CD4-positive, alpha-beta T cell treated with Interleukin-21 for 1 hour (primary cell): ENCODE results near the gene NAXE.
"Not testable (repeated sequence)": the region's sequence is repeated elsewhere in the genome, so short reads cannot be mapped to it uniquely, and the experiment has no call there.

Experiments used
- DNase-seq: peaks from one replicate; pipeline ENCODE4 v3.0.0-alpha.2; 2020

NAXE gene

DNA sequence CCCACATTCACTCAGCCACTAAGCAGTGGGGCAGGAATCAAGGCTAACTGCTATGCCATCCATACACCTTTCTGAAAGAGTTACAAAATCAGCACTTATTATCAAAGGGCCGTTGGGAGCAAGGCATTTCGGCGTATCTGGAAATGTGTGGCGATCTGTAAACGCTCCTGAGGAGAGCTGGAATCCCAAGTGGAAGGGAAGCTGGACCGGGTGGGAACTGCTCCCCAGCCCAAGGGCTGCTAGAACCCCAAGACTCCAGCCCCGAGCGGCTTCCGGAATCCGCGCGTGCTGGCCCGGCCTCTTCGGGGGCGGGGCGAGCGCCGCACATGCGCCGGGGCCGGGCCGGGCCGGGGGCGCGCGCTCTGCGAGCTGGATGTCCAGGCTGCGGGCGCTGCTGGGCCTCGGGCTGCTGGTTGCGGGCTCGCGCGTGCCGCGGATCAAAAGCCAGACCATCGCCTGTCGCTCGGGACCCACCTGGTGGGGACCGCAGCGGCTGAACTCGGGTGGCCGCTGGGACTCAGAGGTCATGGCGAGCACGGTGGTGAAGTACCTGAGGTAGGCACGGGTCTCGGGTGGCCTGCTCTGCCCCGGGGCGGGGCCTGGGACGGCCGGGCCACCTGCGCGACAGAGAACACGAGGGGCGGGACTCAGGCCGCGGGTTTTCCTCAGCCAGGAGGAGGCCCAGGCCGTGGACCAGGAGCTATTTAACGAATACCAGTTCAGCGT, at the start of gene NAXE:
NAXE (plus strand) TSS at position 345 of the 726 bp plus-strand sequence; CDS start at position 374, 29 bp downstream.
- peak; percentile 69 for DNase-seq

DNA sequence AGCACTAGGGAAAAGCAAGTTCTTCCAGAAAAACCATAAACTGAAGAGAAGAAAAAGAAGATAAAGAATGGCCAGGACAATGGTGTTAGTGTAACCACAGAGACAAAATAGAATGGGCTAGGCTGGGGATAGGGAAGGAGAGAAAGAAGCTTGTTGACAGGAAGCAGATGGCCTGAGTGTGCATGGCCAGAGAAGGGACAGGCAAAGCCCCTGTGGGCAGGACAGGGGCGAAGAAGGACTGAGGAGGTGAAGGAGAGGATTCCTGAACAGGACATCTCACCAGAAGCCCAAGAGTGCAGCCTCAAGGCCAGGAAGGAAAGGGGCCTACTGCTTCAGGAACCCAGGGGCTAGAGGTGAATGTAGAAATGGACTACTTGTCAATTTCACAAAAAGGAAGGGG, 48.5 kb upstream of the NAXE start:
- DNase-seq = no peak

DNA sequence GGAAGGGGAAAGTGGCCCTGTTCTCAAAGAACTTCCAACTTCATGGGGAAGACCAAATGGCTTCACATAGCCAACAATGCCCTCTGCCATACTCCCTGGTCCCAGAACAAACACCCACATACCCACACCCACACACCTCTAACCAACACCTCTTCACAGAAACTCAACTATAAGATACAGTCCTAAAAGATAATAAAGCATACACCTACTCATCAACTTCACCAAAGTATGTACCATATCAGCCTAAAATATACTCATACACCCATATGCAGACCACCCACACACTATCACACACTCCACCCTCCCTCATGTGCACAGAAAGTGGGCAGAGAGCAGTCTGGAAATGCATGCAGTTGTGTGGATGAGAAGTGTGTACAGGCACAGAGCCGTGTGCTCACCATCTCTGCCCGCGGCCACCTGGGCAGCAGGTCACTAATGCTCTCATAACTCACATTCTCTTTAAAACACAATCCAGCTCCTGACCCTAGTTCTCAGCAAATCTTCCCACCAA, 46.9 kb upstream of the NAXE start:
- no peak for DNase-seq

DNA sequence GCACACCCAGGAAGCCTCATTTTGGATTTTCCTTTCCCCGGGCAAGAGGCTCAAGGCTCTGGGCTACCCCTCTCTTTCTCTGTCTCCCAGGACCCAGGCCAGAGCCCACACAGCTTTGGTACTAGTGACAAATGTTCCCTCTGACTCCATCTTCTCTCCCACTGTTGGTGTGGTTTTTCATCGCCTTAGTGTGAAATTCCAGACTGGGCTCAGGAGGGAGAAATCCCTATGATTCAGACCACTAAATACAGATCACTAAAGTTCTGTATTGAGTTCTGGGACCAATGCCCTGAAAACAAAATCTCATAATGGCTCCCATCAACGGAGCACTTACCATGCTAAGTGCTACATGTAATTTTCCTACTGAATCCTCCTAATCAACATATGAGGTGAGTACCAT, 45.3 kb upstream of the NAXE start:
- no peak for DNase-seq

DNA sequence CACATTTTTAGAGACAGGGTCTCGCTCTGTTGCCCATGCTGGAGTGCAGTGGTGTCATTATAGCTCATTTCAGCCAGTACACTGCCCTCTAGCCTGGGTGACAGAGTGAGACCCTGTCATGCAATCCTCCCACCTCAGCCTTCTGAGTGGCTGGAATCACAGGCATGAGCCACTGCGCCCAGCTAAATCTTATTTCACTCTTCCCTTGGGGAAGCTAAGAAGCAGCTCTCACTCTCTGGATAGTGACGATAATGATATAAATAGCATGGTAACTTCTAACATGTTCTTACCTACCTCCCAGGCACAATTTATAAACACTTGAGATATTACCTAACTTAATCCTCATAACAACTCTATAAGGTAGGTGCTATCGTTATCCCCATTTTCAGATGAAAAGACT, 44.1 kb upstream of the NAXE start:
- no peak for DNase-seq

DNA sequence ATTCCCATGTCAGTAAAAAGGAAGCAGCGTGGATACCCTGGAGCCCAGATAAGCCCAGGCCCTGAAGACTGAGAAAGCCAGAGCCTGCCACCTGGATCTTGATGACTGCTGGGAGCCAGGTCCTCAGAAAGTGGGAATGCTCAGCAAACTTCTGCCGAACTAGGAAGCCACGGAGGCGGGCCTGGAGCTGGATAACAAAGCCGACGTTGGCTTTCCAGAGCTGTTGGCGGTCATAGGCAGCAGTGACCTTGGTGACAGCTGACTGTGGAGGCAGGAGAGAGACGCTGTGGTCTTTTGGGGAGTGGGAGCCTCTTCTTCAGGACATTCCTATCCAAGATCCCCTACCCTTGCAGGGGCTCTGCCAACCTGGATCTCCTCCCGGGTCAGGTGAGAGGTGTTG, 43.6 kb upstream of the NAXE start:
- no peak for DNase-seq

DNA sequence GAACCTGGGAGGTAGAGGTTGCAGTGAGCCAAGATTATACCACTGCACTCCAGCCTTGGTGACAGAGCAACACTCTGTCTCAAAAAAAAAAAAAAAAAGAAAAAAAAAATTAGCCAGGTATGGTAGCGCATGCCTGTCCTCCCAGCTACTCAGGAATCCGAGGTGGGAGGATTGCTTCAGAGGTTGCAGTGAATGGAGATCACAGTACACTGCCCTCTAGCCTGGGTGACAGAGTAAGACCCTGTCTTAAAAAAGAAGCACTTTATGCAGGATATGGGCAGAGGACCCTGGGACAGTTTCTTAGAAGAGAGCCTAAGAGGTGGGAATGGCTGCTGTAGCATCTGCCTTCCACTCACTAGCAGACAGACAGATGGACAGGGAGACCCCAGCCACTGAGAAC, 42.2 kb upstream of the NAXE start:
- DNase-seq = no peak

DNA sequence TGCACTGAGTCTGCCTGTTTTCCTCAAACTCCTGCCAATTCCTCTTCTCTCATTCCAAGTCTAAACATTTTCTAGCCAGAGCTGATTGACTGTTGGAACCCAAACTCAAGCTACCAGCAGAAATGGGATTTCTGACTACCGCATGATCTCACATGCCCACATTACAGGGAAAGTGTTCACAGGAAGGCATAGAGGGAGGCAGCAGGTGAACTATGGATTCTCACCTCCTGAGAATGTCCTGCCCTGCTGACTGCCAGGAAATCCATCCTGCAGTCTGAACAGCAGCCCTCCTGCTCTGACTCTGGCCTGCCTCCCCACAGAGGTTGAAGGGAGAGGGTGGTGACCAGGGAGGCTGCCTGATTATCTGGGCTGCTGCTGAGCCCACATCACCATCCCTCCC, 41.7 kb upstream of the NAXE start:
- no peak for DNase-seq

DNA sequence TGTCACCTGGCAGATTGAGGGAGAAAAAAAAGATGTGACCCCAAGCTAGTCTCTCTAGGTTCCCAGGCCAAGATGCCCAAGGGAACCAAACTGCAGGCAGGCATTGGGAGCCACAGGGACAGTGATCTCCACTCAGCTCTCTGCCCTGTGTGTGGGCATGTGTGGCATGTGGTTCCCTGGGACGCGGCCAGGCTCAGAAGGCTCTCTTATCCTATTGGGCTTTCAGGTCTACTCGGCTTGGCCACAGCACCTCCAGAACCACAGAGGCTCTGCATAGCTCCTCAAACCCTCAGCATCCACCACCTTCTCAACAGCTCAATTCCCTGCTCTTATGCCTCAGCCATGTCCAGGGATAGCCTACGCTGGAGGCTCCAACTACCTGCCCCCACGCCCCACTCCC, 41.2 kb upstream of the NAXE start:
- DNase-seq = no peak

DNA sequence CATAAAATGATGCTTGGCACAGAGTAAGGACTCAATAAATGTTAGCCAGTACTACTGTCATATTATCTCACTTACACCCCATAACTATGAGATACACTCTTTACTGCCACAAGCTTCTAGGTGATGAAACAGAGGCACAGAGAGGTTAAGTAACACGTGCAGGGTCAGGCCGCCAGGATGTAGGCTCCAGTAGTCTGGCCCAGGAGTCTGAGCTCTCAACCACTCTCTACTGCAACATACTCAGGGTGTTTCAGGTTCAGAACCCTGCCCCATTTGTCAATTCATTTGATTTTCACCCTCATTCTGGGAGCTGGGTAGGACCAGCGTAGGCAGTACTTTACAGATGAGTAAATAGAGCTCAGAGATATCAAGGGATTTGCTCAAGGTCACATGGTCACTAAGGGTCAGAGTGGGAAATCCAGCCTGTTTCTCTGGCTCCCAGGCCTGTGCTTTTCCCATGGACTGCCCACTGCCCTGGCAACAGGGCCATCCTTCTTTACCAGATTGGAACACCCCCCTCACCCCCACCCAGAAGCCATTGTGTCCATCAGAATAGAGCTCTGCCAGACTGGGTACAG, 40.4 kb upstream of the NAXE start:
- DNase-seq = no peak

DNA sequence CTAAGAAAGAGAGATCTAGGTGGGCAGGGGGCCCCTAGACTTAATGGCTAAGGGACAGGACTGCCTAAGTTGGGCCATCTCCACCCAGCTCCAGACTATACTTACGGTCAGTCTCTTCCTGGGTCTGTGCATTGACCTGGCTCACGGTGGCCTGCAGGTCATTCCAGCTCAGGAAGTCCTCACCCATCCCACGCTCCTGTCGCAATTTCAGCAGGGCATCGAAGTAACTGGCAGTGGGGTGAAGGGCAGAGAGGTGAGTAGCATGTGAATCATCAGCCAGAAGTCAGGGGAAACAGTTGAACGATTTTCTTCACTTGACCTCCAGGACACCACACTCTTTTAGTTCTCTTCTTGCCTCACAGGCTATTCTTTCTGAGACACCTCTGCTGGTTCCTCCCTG, 39.7 kb upstream of the NAXE start:
- DNase-seq = no peak

DNA sequence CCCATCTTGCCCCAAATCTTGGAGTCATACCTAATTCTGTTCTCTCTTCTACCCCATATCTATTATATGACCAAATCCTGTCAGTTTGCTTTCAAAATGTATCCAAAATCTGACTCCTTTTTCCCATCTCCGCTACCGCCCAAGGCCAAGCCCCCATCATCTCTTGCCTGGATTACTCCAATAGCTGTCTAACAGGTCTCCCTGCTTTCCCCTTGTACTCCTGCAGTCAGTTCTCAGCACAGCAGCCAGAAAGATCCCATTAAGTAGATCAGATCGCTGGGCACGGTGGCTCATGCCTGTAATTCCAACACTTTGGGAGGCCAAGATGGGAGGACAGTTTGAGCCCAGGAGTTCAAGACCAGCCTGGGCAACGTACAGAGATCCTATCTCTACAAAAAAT, 39.1 kb upstream of the NAXE start:
- DNase-seq = no peak

DNA sequence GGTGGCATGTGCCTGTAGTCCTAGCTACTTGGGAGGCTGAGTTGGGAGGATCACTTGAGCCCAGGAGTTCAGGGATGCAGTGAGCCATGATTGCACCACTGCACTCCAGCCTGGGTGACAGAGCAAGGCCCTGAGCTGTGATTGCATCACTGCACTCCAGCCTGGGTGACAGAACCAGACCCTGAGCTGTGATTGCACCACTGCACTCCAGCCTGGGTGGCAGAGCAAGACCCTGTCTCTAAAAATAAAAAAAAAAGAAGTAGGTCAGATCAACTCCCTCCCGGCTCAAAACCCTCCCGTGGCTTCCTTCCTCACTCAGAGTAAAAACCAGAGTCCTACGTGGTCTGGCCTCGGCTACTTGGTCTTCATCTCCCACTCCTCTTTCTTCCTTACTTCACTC, 38.6 kb upstream of the NAXE start:
- DNase-seq = not testable (repeated sequence)

DNA sequence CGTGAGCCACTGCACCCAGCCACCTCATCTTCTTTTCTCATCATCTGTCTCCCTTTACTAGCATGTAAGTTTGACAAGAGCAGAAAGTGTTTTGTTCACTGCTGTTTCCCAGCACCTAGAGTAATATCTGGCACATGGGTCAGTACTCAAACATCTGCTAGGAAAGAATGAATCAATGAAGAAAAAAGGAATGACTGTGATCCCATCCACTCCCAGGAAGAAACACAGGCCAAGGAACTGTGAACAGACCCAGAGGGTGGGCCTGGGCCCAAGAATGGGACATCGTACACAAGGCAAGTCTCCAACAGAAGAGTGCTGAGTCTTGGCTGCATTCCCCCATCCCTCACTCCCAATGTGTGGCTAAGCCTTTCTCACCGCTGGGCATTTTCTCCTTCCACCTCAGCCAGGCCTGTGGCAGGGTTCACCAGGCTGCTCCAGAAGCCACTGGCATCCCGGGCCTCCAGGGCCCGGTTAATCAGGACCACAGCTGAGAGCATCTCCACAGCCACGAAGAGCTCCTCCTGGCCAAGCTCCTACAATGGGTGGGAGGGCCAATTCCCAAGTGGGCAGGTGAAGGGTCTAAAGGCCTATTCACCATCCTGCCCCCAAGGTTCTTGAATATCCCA, 37.6 kb upstream of the NAXE start:
- no peak for DNase-seq

DNA sequence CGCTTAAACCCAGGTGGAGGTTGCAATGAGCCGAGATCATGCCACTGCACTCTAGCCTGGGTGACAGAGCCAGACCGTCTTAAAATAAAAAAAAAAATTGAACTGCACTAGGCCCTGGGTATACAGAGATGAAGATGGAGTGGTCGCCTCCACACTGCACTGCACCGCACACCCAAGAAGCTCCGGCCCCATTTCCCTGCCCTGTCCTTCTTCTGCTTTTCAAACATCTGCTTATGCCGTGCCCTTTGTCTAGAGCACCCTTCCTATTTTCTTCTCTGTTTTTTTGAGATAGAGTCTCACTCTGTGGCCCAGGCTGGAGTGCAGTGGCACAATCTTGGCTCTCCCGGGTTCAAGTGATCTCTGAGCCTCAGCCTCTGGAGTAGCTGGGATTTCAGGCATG, 36.6 kb upstream of the NAXE start:
- DNase-seq = no peak

DNA sequence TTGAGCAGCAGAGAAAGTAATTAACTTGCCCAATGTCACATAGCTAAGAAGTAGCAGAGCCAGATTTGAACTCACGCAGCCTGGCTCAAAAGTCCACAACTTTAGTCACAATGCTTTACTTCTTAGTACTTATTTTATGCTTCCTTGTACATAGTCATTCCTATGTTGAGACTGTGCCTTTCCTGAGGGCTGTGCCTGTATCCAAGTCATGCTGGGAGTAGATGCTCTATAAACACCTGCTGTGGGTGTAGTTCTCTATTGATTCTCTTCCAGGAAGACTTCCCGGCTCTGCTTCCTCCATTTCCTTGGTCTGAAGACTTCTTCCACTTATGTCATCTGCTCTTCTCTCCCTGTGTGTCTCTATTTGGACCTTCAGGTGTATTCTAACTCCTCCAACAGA, 35.9 kb upstream of the NAXE start:
- DNase-seq = no peak

DNA sequence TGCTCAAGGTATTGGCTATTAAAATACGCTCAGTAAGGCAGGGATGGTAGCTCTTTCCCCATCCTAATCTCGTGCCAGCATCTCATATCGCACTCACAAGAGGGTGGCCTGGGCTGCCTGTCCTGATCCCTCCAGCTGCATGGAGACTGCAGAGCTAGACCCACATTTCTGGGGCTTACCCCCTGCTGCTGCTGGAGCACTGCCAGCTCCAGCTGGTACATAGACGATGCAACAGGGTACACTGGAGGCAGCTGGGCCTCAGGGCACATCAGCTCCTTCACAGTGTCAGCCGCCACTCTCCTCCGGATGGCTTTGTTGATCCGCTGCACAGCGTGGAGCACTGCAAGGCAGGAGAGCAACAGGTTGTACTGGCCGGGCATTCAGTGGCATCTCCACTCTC, 35.2 kb upstream of the NAXE start:
- no peak for DNase-seq

DNA sequence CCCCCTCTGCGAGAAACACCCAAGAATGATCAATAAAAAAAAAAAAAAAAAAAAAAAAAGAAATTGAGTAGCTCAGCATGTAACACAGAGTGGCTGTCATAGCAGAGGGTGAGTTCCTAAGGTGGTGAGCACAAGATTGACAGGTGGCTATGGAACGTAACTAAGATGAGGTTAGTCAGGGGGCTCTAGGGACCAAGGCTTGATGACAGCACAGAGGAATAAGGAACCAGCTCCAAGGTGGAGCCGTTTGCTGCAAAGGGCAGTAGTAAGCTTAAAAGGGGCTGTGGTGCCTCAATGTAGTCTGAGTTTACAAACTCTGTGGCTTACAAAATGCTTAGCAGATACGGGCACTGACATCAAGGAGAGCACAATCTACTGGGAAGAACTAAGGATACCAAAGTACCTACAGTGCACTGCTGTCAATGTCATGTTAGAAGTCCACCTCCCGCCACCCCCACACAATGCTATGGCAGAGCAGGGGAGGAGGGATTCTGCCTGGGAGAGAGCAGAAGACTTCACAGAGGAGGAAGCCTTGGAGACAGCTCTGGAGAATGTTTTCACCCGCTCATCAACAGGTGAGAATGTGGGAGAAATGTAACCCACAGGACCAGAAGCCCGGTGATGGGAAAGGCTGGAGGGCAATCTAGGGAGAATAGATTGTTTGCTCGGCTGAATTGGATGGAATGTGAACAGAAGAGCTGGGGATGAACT, 32.3 kb upstream of the NAXE start:
- DNase-seq = no peak

DNA sequence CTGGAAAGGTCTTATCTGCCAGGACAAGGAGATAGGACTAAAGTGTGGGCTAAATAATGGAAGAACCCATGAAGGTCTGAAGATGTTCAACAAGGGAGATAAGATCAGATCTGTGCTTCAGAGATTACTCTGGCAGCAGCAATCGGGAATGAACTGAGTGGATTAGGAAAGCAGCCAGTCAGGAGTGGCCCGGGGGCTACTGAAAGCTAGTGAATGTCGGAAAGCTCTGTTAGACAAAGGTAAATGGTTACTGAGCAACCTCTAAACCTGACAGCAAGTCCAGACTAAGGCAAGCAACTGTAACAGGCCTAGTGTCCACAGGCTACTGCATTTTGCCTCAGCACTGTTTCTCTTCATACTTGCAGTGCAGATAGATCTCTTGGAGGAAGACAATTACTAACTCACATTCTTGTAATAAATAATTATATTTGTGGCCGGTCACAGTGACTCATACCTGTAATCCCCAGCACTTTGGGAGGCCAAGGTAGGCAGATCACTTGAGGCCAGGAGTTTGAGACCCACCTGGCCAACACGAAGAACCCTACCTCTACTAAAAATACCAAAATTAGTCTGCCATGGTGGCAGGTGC, 31.7 kb upstream of the NAXE start:
- DNase-seq = no peak

DNA sequence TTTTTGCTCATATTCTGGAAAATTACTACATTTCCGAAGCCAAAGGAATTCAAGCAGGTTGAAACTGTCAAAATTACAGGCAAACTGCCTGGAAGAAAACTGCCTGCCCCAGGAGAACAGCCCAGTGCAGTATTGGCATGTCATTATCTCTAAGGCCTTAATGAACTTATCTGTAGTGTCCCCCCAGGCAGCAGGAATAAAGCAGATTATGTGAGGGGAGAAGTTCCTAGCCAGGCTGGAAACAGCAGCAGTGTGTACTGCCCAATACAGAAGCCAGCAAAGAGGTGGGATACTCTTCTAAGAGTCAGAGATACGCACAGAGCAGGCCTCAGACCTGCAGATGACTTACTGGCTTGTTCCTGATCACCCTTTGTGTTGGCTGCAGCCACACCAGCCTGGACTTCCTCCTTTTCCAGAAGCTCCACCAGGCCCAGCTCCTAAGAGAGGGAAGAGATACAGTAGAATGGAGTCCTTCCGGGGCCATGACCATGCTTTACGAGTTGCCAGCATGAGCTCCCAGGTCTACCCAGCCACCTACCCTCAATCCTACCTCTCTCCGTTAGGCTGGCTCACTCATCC, 30.9 kb upstream of the NAXE start:
- no peak for DNase-seq

DNA sequence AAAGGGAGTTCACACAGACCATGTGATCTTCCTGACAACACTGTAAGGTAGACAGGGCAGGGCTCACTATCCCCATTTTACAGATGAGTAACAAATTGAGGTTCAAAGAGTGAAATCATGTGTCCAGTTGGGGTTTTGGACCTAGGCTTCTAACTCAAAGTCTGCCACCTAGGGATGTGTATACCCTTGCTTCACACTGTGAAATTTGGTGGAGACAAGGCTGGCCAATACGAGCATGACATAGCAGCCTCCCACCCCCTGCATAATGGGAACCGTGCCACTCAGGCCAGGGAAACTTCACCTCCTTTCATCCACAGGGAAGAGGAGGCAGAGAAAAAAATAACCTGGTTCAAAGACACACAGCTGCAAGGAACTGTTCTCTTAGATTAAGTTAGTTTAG, 26.1 kb upstream of the NAXE start:
- no peak for DNase-seq

DNA sequence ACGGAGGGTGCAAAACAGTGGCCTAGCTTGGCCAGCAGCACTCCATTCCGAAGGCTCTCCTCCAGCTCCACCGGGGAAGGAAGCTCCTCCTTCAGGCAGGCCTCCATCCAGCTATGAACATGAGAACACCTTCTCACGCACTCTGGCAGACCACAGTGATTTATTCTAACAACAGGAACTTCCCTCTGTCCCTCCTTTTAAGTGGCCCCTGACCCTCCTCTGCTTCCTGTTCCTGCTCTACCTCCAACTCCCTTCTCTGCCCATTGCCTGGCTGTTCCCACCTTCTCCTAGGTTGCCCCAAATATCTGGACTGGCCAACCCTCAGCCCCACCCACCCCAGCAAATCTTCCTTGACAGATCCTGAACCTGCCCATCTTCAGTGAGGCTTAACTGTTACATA, 25.1 kb upstream of the NAXE start:
- DNase-seq = no peak

DNA sequence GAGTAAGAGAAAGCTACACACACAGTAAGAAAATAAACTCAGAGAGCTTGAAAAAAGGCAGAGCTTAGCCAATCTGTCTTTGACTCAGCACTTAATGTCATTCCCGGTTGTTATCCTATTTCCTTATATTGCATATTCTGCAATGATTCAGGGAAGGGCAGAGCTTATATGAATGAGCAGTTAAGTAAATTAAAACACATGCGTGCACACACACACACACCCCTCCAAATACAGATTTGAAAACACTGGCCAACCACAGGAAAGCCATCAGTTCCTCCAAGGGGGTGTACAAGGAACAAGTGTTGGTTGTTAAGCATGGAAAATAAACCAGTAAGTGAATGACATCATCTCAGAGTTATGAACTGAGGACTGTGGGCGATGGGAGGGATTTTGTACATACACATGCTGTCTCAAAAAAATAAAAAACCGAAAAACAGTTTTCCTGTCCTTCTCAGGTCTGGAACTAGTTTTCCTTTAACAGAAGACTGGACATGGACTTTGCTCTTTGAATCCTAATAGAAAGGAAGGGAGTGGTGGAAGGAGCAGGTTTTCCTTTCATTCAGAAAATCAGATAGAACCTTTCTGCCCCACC, 20.2 kb upstream of the NAXE start:
- DNase-seq = no peak
